ENCODE data around the gene HAPLN2. TPM values are rescaled to one million over a fixed set of nuclear protein-coding genes. Genes with fewer than 3 reads are reported as not detected.
"Not testable (repeated sequence)": the region's sequence is repeated elsewhere in the genome, so short reads cannot be mapped to it uniquely, and the experiment has no call there.

HAPLN2 gene
- total and polyA plus RNA-seq, 2 donors (not counting 1 experiment from before 2014, with no cell fraction given), result 0.13 TPM; not detected in 1

- POLR2A ChIA-PET, result no interaction called here
- no peak overlapping the region for H3K9ac ChIP-seq (ENCODE audit: low read length)
- no peaks in the 10 kb centered on the region for H4K20me1 ChIP-seq (ENCODE audit: control insufficient read depth, insufficient read depth, low read length, poor library complexity, severe bottlenecking)
- intact Hi-C loops (cut with micrococcal nuclease), result no loop called here
- H3K4me1 Mint-ChIP-seq, result peaks cover 36% of the 10 kb centered on the region
- no peak overlapping the region for H3K27ac Mint-ChIP-seq
- H3K4me3 Mint-ChIP-seq, result no peak overlapping the region
- TF ChIP-seq EZH2 (IDR thresholded peaks at IDR 0.05; ENCODE audit: borderline replicate concordance, insufficient read depth, low read depth, low read length, poor library complexity, severe bottlenecking) (no peak), CTCF (IDR thresholded peaks at IDR 0.05) (no peak)
- H3K27me3 ChIP-seq (replicated peaks in 1 of 4; ENCODE audit: control extremely low read depth in 1 of 4, control insufficient read depth in 3 of 4, insufficient read depth in 4 of 4, low read length in 3 of 4), result no peaks in the 10 kb centered on the region
- no peaks in the 10 kb centered on the region for H3K9me3 Mint-ChIP-seq (ENCODE audit: insufficient read depth)
- peaks cover 43% of the 10 kb centered on the region for H3K79me2 ChIP-seq (ENCODE audit: control insufficient read depth, insufficient read depth, low read length)
- H3K27ac ChIP-seq (ENCODE audit: low read length in 2 of 2), result no peak overlapping the region
- no peaks in the 10 kb centered on the region for H3K27me3 Mint-ChIP-seq
- H3K4me2 ChIP-seq (replicated peaks; ENCODE audit: low read depth, low read length, poor library complexity, severe bottlenecking), result no peak overlapping the region
- no peaks in the 10 kb centered on the region for H3K9me3 ChIP-seq (ENCODE audit: control extremely low read depth in 1 of 3, control insufficient read depth in 2 of 3, insufficient read depth in 1 of 3, low read length in 2 of 3)
- peaks cover 32 to 41% of the 10 kb centered on the region in 2 donors for H3K4me1 ChIP-seq (ENCODE audit: control insufficient read depth in 2 of 2, insufficient read depth in 2 of 2, low read length in 2 of 2)
- H2AFZ ChIP-seq (ENCODE audit: insufficient read depth, low read depth, low read length, poor library complexity, severe bottlenecking), result no peak overlapping the region
- DNase-seq (no peak), ATAC-seq (ENCODE audit: low read depth) (no peak)
- H3K36me3 ChIP-seq (replicated peaks in 1 of 2; ENCODE audit: control extremely low read depth in 1 of 2, control insufficient read depth in 1 of 2, extremely low read depth in 1 of 2, insufficient read depth in 2 of 2, low read length in 1 of 2), result peaks cover 0 to 11% of the 10 kb centered on the region in 2 experiments
- H3K4me3 ChIP-seq (ENCODE audit: control extremely low read depth in 1 of 5, extremely low read depth in 1 of 5, insufficient read depth in 1 of 5, low read depth in 2 of 5, low read length in 4 of 5), result no peak overlapping the region
- CTCF ChIA-PET, result interaction anchor here (0.7 to 2.6 kb wide), 12 partner anchors 13 to 106 kb away, joined by 3 to 20 read pairs (median 4); partner anchors contain the start of genes GPATCH4 and MEF2D
- 72% methylated on average over 4 of the region's 4 CpGs for WGBS (ENCODE audit: insufficient coverage)
Measured at GRCh38 chr1:156586323-156586722, 32.9 kb upstream of the HAPLN2 start.

- WGBS (ENCODE audit: insufficient coverage), result 100% methylated on average over 1 of the region's 3 CpGs
- Histone ChIP-seq H3K27me3 (replicated peaks in 1 of 4; ENCODE audit: control extremely low read depth in 1 of 4, control insufficient read depth in 3 of 4, insufficient read depth in 4 of 4, low read length in 3 of 4) (no peaks in the 10 kb centered on the region), H2AFZ (ENCODE audit: insufficient read depth, low read depth, low read length, poor library complexity, severe bottlenecking) (no peak overlapping the region), H3K4me3 (ENCODE audit: control extremely low read depth in 1 of 5, extremely low read depth in 1 of 5, insufficient read depth in 1 of 5, low read depth in 2 of 5, low read length in 4 of 5) (no peak overlapping the region), H3K4me1 (ENCODE audit: control insufficient read depth in 2 of 2, insufficient read depth in 2 of 2, low read length in 2 of 2) (peaks cover 30 to 37% of the 10 kb centered on the region in 2 donors), H3K9me3 (ENCODE audit: control extremely low read depth in 1 of 3, control insufficient read depth in 2 of 3, insufficient read depth in 1 of 3, low read length in 2 of 3) (no peaks in the 10 kb centered on the region), H3K4me2 (replicated peaks; ENCODE audit: low read depth, low read length, poor library complexity, severe bottlenecking) (no peak overlapping the region), H3K36me3 (replicated peaks in 1 of 2; ENCODE audit: control extremely low read depth in 1 of 2, control insufficient read depth in 1 of 2, extremely low read depth in 1 of 2, insufficient read depth in 2 of 2, low read length in 1 of 2) (peaks cover 0 to 11% of the 10 kb centered on the region in 2 experiments), H4K20me1 (ENCODE audit: control insufficient read depth, insufficient read depth, low read length, poor library complexity, severe bottlenecking) (no peaks in the 10 kb centered on the region), H3K79me2 (ENCODE audit: control insufficient read depth, insufficient read depth, low read length) (peaks cover 44% of the 10 kb centered on the region), H3K9ac (ENCODE audit: low read length) (no peak overlapping the region), H3K27ac (ENCODE audit: low read length in 2 of 2) (no peak overlapping the region)
- no peak overlapping the region for H3K4me3 Mint-ChIP-seq
- CTCF ChIA-PET, result interaction anchor here (0.8 to 2.6 kb wide), 6 partner anchors 13 to 106 kb away, joined by 3 to 20 read pairs (median 6); no protein-coding TSS in a partner anchor
- ATAC-seq (ENCODE audit: low read depth), result no peak
- peaks cover 37% of the 10 kb centered on the region for H3K4me1 Mint-ChIP-seq
- no peak for DNase-seq
- POLR2A ChIA-PET, result no interaction called here
- TF ChIP-seq EZH2 (IDR thresholded peaks at IDR 0.05; ENCODE audit: borderline replicate concordance, insufficient read depth, low read depth, low read length, poor library complexity, severe bottlenecking), result no peak
- no peak for TF ChIP-seq CTCF (IDR thresholded peaks at IDR 0.05)
- H3K27ac Mint-ChIP-seq, result no peak overlapping the region
- no peaks in the 10 kb centered on the region for H3K27me3 Mint-ChIP-seq
- intact Hi-C loops (cut with micrococcal nuclease), result no loop called here
- H3K9me3 Mint-ChIP-seq (ENCODE audit: insufficient read depth), result no peaks in the 10 kb centered on the region
Measured at GRCh38 chr1:156586892-156587477, 32.2 kb upstream of the HAPLN2 start.

DNA sequence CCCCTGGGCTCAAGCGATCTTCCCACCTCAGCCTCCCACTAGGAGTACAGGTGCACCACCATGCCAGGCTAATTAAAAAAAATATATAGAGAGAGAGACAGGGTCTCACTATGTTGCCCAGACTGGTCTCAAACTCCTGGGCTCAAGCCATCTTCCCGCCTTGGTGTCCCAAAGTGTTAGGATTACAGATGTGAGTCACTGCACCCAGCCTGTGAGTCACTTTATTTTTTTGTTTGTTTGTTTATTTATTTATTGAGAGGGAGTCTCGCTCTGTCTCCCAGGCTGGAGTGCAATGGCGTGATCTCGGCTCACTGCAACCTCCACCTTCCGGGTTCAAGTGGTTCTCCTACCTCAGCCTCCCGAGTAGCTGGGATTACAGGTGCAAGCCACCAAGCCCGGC lies 31.3 kb upstream of the HAPLN2 start:
- DNase-seq; H3K27me3 ChIP-seq (replicated peaks in 1 of 4; ENCODE audit: control extremely low read depth in 1 of 4, control insufficient read depth in 3 of 4, insufficient read depth in 4 of 4, low read length in 3 of 4); H2AFZ ChIP-seq (ENCODE audit: insufficient read depth, low read depth, low read length, poor library complexity, severe bottlenecking); intact Hi-C loops (cut with micrococcal nuclease); H3K4me2 ChIP-seq (replicated peaks; ENCODE audit: low read depth, low read length, poor library complexity, severe bottlenecking); H3K27ac ChIP-seq (ENCODE audit: low read length in 2 of 2); H3K9me3 Mint-ChIP-seq (ENCODE audit: insufficient read depth); POLR2A ChIA-PET; H3K4me3 Mint-ChIP-seq; ATAC-seq (ENCODE audit: low read depth); H3K4me3 ChIP-seq (ENCODE audit: control extremely low read depth in 1 of 5, extremely low read depth in 1 of 5, insufficient read depth in 1 of 5, low read depth in 2 of 5, low read length in 4 of 5); H3K27ac Mint-ChIP-seq; H3K9ac ChIP-seq (ENCODE audit: low read length); H3K27me3 Mint-ChIP-seq; H4K20me1 ChIP-seq (ENCODE audit: control insufficient read depth, insufficient read depth, low read length, poor library complexity, severe bottlenecking); H3K9me3 ChIP-seq (ENCODE audit: control extremely low read depth in 1 of 3, control insufficient read depth in 2 of 3, insufficient read depth in 1 of 3, low read length in 2 of 3): not testable (repeated sequence)
- Histone ChIP-seq H3K4me1 (ENCODE audit: control insufficient read depth in 2 of 2, insufficient read depth in 2 of 2, low read length in 2 of 2) (peaks cover 31 to 37% of the 10 kb centered on the region in 2 donors), H3K36me3 (replicated peaks in 1 of 2; ENCODE audit: control extremely low read depth in 1 of 2, control insufficient read depth in 1 of 2, extremely low read depth in 1 of 2, insufficient read depth in 2 of 2, low read length in 1 of 2) (peaks cover 0 to 11% of the 10 kb centered on the region in 2 experiments), H3K79me2 (ENCODE audit: control insufficient read depth, insufficient read depth, low read length) (peaks cover 39% of the 10 kb centered on the region)
- WGBS (ENCODE audit: insufficient coverage), result 91% methylated on average over 7 of the region's 8 CpGs
- H3K4me1 Mint-ChIP-seq, result peaks cover 36% of the 10 kb centered on the region
- CTCF ChIA-PET, result interaction anchor here (1.4 to 2.6 kb wide), 3 partner anchors 17 to 107 kb away, joined by 4 to 20 read pairs (median 6); no protein-coding TSS in a partner anchor

Measured in B cell (primary cell).